WTC11 (cell line): Measurements from ENCODE around the gene SLC24A3.

ENCODE experiments used
- ETV6 ChIP-seq: sonication (generic); formaldehyde crosslinking; IDR thresholded peaks from 2 replicates; pipeline ENCODE4 v1.8.1; 2022; ENCODE audit warnings: mild to moderate bottlenecking, missing genetic modification reagents
- FOXK1 ChIP-seq: sonication (generic); formaldehyde crosslinking; IDR thresholded peaks from 2 replicates; pipeline ENCODE4 v1.8.0; 2022; ENCODE audit warnings: mild to moderate bottlenecking, moderate library complexity, missing genetic modification reagents
- NFATC4 ChIP-seq: fragments of 250-450 bp; sonication (Bioruptor Pico); IDR thresholded peaks from 2 replicates; pipeline ENCODE4 v1.9.0; 2021; ENCODE audit warnings: mild to moderate bottlenecking
- NR2C2 ChIP-seq: sonication (generic); formaldehyde crosslinking; IDR thresholded peaks from 2 replicates; pipeline ENCODE4 v1.8.0; 2022; ENCODE audit warnings: mild to moderate bottlenecking, missing genetic modification reagents
- TEAD1 ChIP-seq: sonication (generic); formaldehyde crosslinking; IDR thresholded peaks from 2 replicates; pipeline ENCODE4 v1.8.0; 2022; ENCODE audit warnings: mild to moderate bottlenecking, missing genetic modification reagents
- ZBTB21 ChIP-seq: sonication (generic); formaldehyde crosslinking; IDR thresholded peaks from 2 replicates; pipeline ENCODE4 v1.8.1; 2023; ENCODE audit warnings: mild to moderate bottlenecking, missing genetic modification reagents, borderline replicate concordance
- ZNF121 ChIP-seq: sonication (generic); formaldehyde crosslinking; IDR thresholded peaks from 2 replicates; pipeline ENCODE4 v1.8.0; 2023; ENCODE audit warnings: missing genetic modification reagents
- TF ChIP-seq, protein P1 (sequence below): sonication (generic); formaldehyde crosslinking; IDR thresholded peaks from 2 replicates; pipeline ENCODE4 v1.8.1; 2023; ENCODE audit warnings: mild to moderate bottlenecking, missing genetic modification reagents, moderate library complexity
- TF ChIP-seq, protein P2 (sequence below): fragments of 200-600 bp; IDR thresholded peaks from 2 replicates; pipeline ENCODE4 v1.8.0; 2022; ENCODE audit warnings: antibody characterized with exemption
- TF ChIP-seq, protein P3 (sequence below): sonication (generic); formaldehyde crosslinking; IDR thresholded peaks from 2 replicates; pipeline ENCODE4 v1.8.0; 2022; ENCODE audit warnings: mild to moderate bottlenecking, missing genetic modification reagents
- TF ChIP-seq, protein P4 (sequence below): sonication (generic); formaldehyde crosslinking; IDR thresholded peaks from 2 replicates; pipeline ENCODE4 v1.8.0; 2022; ENCODE audit warnings: mild to moderate bottlenecking, missing genetic modification reagents
- TF ChIP-seq, protein P5 (sequence below): sonication (generic); formaldehyde crosslinking; IDR thresholded peaks from 2 replicates; pipeline ENCODE4 v1.8.1; 2022; ENCODE audit warnings: mild to moderate bottlenecking, missing genetic modification reagents, moderate library complexity, borderline replicate concordance

DNA sequence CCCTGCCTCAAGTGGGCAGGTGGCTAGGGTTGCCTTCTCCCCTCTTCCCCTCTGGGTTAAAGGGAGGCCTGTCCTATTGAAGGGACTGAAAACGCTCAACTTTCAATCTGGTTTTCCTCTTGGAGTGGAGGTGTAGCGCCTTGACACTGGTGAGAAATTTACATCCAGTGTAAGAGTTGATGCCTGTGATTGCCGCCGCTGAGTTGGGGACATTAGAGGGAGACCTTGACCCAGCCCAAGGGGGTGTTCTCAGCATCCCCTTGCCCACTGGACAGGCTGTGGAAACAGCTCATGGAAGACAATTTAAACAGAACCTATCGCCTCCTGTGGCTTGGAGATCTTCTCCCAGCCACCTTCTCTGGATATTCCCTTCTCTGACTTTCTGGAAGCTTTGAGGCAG lies 61.6 kb downstream of the SLC24A3 start:
- no peak for TF ChIP-seq ZBTB21 (CRISPR knock-in tag)
- no peak for TF ChIP-seq ZNF121
- TF ChIP-seq, protein P1, sequence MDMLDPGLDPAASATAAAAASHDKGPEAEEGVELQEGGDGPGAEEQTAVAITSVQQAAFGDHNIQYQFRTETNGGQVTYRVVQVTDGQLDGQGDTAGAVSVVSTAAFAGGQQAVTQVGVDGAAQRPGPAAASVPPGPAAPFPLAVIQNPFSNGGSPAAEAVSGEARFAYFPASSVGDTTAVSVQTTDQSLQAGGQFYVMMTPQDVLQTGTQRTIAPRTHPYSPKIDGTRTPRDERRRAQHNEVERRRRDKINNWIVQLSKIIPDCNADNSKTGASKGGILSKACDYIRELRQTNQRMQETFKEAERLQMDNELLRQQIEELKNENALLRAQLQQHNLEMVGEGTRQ (CRISPR knock-in tag): no peak
- TF ChIP-seq, protein P2, sequence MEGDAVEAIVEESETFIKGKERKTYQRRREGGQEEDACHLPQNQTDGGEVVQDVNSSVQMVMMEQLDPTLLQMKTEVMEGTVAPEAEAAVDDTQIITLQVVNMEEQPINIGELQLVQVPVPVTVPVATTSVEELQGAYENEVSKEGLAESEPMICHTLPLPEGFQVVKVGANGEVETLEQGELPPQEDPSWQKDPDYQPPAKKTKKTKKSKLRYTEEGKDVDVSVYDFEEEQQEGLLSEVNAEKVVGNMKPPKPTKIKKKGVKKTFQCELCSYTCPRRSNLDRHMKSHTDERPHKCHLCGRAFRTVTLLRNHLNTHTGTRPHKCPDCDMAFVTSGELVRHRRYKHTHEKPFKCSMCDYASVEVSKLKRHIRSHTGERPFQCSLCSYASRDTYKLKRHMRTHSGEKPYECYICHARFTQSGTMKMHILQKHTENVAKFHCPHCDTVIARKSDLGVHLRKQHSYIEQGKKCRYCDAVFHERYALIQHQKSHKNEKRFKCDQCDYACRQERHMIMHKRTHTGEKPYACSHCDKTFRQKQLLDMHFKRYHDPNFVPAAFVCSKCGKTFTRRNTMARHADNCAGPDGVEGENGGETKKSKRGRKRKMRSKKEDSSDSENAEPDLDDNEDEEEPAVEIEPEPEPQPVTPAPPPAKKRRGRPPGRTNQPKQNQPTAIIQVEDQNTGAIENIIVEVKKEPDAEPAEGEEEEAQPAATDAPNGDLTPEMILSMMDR: no peak
- TF ChIP-seq NFATC4 (CRISPR knock-in tag): no peak
- TF ChIP-seq NR2C2: no peak
- TF ChIP-seq, protein P3, sequence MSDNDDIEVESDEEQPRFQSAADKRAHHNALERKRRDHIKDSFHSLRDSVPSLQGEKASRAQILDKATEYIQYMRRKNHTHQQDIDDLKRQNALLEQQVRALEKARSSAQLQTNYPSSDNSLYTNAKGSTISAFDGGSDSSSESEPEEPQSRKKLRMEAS (CRISPR knock-in tag): no peak
- TF ChIP-seq, protein P4, sequence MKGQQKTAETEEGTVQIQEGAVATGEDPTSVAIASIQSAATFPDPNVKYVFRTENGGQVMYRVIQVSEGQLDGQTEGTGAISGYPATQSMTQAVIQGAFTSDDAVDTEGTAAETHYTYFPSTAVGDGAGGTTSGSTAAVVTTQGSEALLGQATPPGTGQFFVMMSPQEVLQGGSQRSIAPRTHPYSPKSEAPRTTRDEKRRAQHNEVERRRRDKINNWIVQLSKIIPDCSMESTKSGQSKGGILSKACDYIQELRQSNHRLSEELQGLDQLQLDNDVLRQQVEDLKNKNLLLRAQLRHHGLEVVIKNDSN (CRISPR knock-in tag): no peak
- no peak for TF ChIP-seq TEAD1 (CRISPR knock-in tag)
- TF ChIP-seq FOXK1: no peak
- no peak for TF ChIP-seq ETV6
- TF ChIP-seq, protein P5, sequence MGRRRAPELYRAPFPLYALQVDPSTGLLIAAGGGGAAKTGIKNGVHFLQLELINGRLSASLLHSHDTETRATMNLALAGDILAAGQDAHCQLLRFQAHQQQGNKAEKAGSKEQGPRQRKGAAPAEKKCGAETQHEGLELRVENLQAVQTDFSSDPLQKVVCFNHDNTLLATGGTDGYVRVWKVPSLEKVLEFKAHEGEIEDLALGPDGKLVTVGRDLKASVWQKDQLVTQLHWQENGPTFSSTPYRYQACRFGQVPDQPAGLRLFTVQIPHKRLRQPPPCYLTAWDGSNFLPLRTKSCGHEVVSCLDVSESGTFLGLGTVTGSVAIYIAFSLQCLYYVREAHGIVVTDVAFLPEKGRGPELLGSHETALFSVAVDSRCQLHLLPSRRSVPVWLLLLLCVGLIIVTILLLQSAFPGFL (CRISPR knock-in tag): no peak
